B cell (primary cell): ENCODE data around the gene PUM2. TPM values are rescaled to one million over a fixed set of nuclear protein-coding genes. Genes with fewer than 3 reads are reported as not detected.
A peak's percentile ranks its signal among the peaks of the same experiment; 100 is the strongest.

ENCODE experiments used
- ATAC-seq: fragments of 200-7000 bp; cut with Tn5 transposase; one replicate; pipeline ENCODE4 v1.10.0; 2021; ENCODE audit warnings: low read depth, mild to moderate bottlenecking, moderate number of reproducible peaks, moderate library complexity
- CTCF ChIA-PET: fragments of 350-600 bp; sonication (Branson Sonifier 250); formaldehyde crosslinking; loops from one replicate; lab custom pipeline; 2021; ENCODE audit warnings: antibody characterized with exemption, inconsistent platforms; lab: Charles Lee
- POLR2A ChIA-PET: fragments of 350-600 bp; sonication (Branson Sonifier 250); formaldehyde crosslinking; loops from one replicate; lab custom pipeline; 2021; ENCODE audit warnings: antibody characterized with exemption; lab: Charles Lee
- DNase-seq: peaks from one replicate; pipeline ENCODE4 v3.0.0; 2013
- H2AFZ ChIP-seq: 2 replicates; pipeline ENCODE4 v1.6.1; 2012; ENCODE audit warnings: mild to moderate bottlenecking, low read depth, low read length; ENCODE audit not compliant: insufficient read depth, poor library complexity, severe bottlenecking
- H3K27ac ChIP-seq, 2 donors: 1 replicate in 1 of 2; 2 replicates in 1 of 2; pipeline ENCODE4 v1.5.1; 2012 to 2013; ENCODE audit warnings: low read length in 2 of 2, mild to moderate bottlenecking in 2 of 2, moderate library complexity in 1 of 2
- H3K27me3 ChIP-seq, 4 experiments: fragments of 200-600 bp in 1 of 4; sonication (generic) in 1 of 4; replicated peaks in 1 of 4; 1 replicate in 2 of 4; 2 replicates in 2 of 4; pipeline versions ENCODE4 v1.6.1 to v1.7.0; 2013 to 2016; ENCODE audit warnings: low read length in 3 of 4, mild to moderate bottlenecking in 2 of 4, mixed read lengths in 1 of 4, moderate library complexity in 1 of 4; ENCODE audit not compliant: insufficient read depth in 4 of 4, control insufficient read depth in 3 of 4; ENCODE audit errors: control extremely low read depth in 1 of 4
- H3K36me3 ChIP-seq, 2 experiments: replicated peaks in 1 of 2; 1 replicate in 1 of 2; 2 replicates in 1 of 2; pipeline versions ENCODE4 v1.6.1 to v1.7.1; 2013; ENCODE audit warnings: low read length in 1 of 2; ENCODE audit not compliant: insufficient read depth in 2 of 2, control insufficient read depth in 1 of 2; ENCODE audit errors: control extremely low read depth in 1 of 2, extremely low read depth in 1 of 2
- H3K4me1 ChIP-seq, 2 donors: fragments of 200-600 bp in 1 of 2; sonication (generic) in 1 of 2; 1 replicate in 1 of 2; 2 replicates in 1 of 2; pipeline versions ENCODE4 v1.5.1 to v1.6.1; 2013 to 2017; ENCODE audit warnings: low read length in 2 of 2; ENCODE audit not compliant: control insufficient read depth in 2 of 2, insufficient read depth in 2 of 2
- H3K4me2 ChIP-seq: replicated peaks from 2 replicates; pipeline ENCODE3; 2012; ENCODE audit warnings: mild to moderate bottlenecking, low read depth, low read length; ENCODE audit not compliant: poor library complexity, severe bottlenecking
- H3K4me3 ChIP-seq, 5 experiments: fragments of 200-600 bp in 1 of 5; sonication (generic) in 1 of 5; 1 replicate in 3 of 5; 2 replicates in 2 of 5; pipeline versions ENCODE4 v1.5.1 to v1.7.0; 2011 to 2016; ENCODE audit warnings: low read length in 4 of 5, mild to moderate bottlenecking in 4 of 5, low read depth in 2 of 5, control low read depth in 1 of 5, moderate library complexity in 1 of 5; ENCODE audit not compliant: insufficient read depth in 1 of 5; ENCODE audit errors: control extremely low read depth in 1 of 5, extremely low read depth in 1 of 5
- H3K79me2 ChIP-seq: fragments of 200-600 bp; sonication (generic); one replicate; pipeline ENCODE4 v1.6.0; 2016; ENCODE audit warnings: low read length; ENCODE audit not compliant: control insufficient read depth, insufficient read depth
- H3K9ac ChIP-seq: fragments of 200-600 bp; sonication (generic); 2 replicates; pipeline ENCODE4 v1.6.1; 2017; ENCODE audit warnings: mild to moderate bottlenecking, low read length, moderate library complexity
- H3K9me3 ChIP-seq, 3 donors: one replicate each; pipeline versions ENCODE4 v1.6.1 to v1.7.1; 2013; ENCODE audit warnings: low read length in 2 of 3; ENCODE audit not compliant: control insufficient read depth in 2 of 3, insufficient read depth in 1 of 3; ENCODE audit errors: control extremely low read depth in 1 of 3
- H4K20me1 ChIP-seq: 2 replicates; pipeline ENCODE4 v1.6.0; 2012; ENCODE audit warnings: mild to moderate bottlenecking, low read length; ENCODE audit not compliant: insufficient read depth, control insufficient read depth, poor library complexity, severe bottlenecking
- H3K27ac Mint-ChIP-seq: one replicate; pipeline ENCODE4 v1.8.0; 2021; ENCODE audit warnings: mixed read lengths
- H3K27me3 Mint-ChIP-seq: one replicate; pipeline ENCODE4 v1.8.0; 2021; ENCODE audit warnings: mixed read lengths
- H3K4me1 Mint-ChIP-seq: one replicate; pipeline ENCODE4 v1.8.0; 2021; ENCODE audit warnings: mixed read lengths
- H3K4me3 Mint-ChIP-seq: one replicate; pipeline ENCODE4 v1.8.0; 2021; ENCODE audit warnings: mixed read lengths
- H3K9me3 Mint-ChIP-seq: one replicate; pipeline ENCODE4 v1.8.0; 2022; ENCODE audit warnings: mixed read lengths; ENCODE audit not compliant: insufficient read depth
- CTCF ChIP-seq: fragments of 200-600 bp; IDR thresholded peaks from one replicate; pipeline ENCODE4 v1.8.0; 2022; ENCODE audit warnings: antibody characterized with exemption, mild to moderate bottlenecking
- EZH2 ChIP-seq: IDR thresholded peaks from 2 replicates; pipeline ENCODE4 v1.6.1; 2012; ENCODE audit warnings: borderline replicate concordance, low read depth, mild to moderate bottlenecking, moderate library complexity, low read length; ENCODE audit not compliant: insufficient read depth, poor library complexity, severe bottlenecking
- WGBS: methylation state at CpG from one replicate; pipeline ENCODE4 v1.1.5; 2013; ENCODE audit warnings: missing lambda C conversion rate; ENCODE audit not compliant: insufficient coverage; 5-methylcytosine and 5-hydroxymethylcytosine counted together
- intact Hi-C: fragments of 100-400 bp; cut with micrococcal nuclease; formaldehyde crosslinking; loops from one replicate; pipeline ENCODE4 v1.10.0; 2022
- polyA plus RNA-seq: library from polyadenylated mRNA; depleted of rRNA; stranded (reverse); fragments of >200 nt; gene quantifications from 2 replicates; pipeline ENCODE4 v1.2.3, GENCODE V29; 2012
- total RNA-seq, 2 donors: library from RNA; stranded (reverse); fragments of 120-200 nt in 1 of 2; gene quantifications; 1 replicate in 1 of 2; 2 replicates in 1 of 2; pipeline versions ENCODE4 v1.2.3 to v1.2.4, GENCODE V29; 2013 to 2022

The PUM2 gene
- total and polyA plus RNA-seq, 2 donors (not counting 1 experiment from before 2014, with no cell fraction given), result 21.1 to 151 TPM

DNA sequence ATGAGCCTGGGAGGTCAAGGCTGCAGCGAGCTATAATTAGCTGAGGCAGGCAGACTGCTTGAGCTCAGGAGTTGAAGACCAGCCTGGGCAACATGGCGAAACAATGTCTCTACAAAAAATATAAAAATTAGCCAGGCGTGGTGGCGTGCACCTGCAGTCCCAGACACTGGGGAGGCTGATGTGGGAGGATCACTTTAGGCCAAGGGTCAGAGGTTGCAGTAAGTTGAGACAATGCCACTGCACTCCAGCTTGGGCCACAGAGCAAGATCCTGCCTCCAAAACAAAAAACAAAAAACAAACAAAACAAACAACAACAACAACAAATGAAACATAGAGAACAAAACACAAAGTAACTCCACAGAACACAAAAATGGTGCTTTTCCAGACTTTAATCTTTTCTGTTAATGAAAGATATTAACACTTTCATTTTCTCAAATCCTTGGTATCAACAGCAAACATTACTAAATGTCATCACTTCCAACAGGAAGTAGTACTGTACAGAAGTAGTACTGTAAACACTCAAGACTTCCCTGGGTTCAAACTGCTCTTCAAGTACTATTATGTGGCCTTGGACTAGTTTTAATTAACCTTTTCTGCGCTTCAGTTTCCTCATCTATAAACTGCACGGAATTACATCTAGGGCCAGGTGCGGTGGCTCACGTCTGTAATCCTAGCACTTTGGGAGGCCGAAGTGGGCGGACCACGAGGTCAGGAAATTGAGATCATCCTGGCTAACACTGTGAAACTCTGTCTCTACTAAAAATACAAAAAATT lies 27.9 kb downstream of the PUM2 start:
- no peak overlapping the region for H2AFZ ChIP-seq
- no peak overlapping the region for H3K27ac ChIP-seq
- WGBS, result 99% methylated on average over 10 of the region's 11 CpGs
- peaks cover 21 to 74% of the 10 kb centered on the region in 2 experiments for H3K36me3 ChIP-seq
- H3K4me3 ChIP-seq, result no peak overlapping the region
- H3K9me3 Mint-ChIP-seq, result no peaks in the 10 kb centered on the region
- H3K27ac Mint-ChIP-seq, result no peak overlapping the region
- no peaks in the 10 kb centered on the region for H3K9me3 ChIP-seq
- ChIA-PET POLR2A (no interaction called here), CTCF (interaction anchor here (0.6 to 1.3 kb wide), 3 partner anchors 9 to 122 kb away, joined by 3 to 5 read pairs (median 3); no protein-coding TSS in a partner anchor)
- peaks cover under 1 to 5% of the 10 kb centered on the region in 2 donors for H3K4me1 ChIP-seq
- DNase-seq (no peak), ATAC-seq (no peak)
- TF ChIP-seq CTCF, result no peak
- no peak for TF ChIP-seq EZH2
- H3K27me3 Mint-ChIP-seq, result no peaks in the 10 kb centered on the region
- peaks cover 87% of the 10 kb centered on the region for H4K20me1 ChIP-seq
- H3K4me3 Mint-ChIP-seq, result no peak overlapping the region
- peaks cover 91% of the 10 kb centered on the region for H3K79me2 ChIP-seq
- H3K9ac ChIP-seq, result no peak overlapping the region
- intact Hi-C loops, result no loop called here
- peaks cover 48% of the 10 kb centered on the region for H3K4me1 Mint-ChIP-seq
- no peak overlapping the region for H3K4me2 ChIP-seq
- H3K27me3 ChIP-seq, result no peaks in the 10 kb centered on the region

DNA sequence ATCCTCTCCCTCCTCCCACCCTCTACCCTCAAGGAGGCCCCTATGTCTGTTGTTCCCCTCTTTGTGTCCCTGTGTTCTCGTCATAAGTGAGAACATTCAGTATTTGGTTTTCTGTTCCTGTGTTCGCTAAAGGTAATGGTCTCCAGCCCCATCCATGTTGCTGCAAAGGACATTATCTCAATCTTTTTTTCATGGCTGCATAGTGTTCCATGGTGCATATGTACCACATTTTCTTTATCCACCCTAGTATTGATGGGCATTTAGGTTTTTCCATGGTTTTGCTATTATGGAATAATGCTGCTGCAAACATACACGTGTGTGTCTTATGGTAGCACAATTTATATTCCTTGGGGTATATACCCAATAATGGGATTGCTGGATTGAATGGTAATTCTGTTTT lies 33.0 kb downstream of the PUM2 start:
- TF ChIP-seq CTCF (no peak), EZH2 (no peak)
- peaks cover 0 to 8% of the 10 kb centered on the region in 2 donors for H3K4me1 ChIP-seq
- intact Hi-C loops, result no loop called here
- Mint-ChIP-seq H3K27me3 (no peaks in the 10 kb centered on the region), H3K27ac (peak overlapping the region; percentile 43), H3K9me3 (no peaks in the 10 kb centered on the region), H3K4me3 (no peak overlapping the region), H3K4me1 (peaks cover 27% of the 10 kb centered on the region)
- POLR2A ChIA-PET, result no interaction called here
- DNase-seq (no peak), ATAC-seq (no peak)
- no peaks in the 10 kb centered on the region for H3K27me3 ChIP-seq
- 90% methylated on average over 2 of the region's 3 CpGs for WGBS
- H3K4me2 ChIP-seq, result no peak overlapping the region
- H2AFZ ChIP-seq, result no peak overlapping the region
- CTCF ChIA-PET, result interaction anchor here (2.8 kb wide), 1 partner anchor 10 kb away, joined by 10 read pairs; no protein-coding TSS in a partner anchor
- no peak overlapping the region for H3K27ac ChIP-seq
- peaks cover 20 to 76% of the 10 kb centered on the region in 2 experiments for H3K36me3 ChIP-seq
- H4K20me1 ChIP-seq, result peaks cover 76% of the 10 kb centered on the region
- no peak overlapping the region for H3K9ac ChIP-seq
- H3K79me2 ChIP-seq, result peaks cover 80% of the 10 kb centered on the region
- no peak overlapping the region for H3K4me3 ChIP-seq
- H3K9me3 ChIP-seq, result no peaks in the 10 kb centered on the region
